Right atrium auricular region (tissue), 2 donors: ENCODE data around the gene PHKG2. TPM values are rescaled to one million over a fixed set of nuclear protein-coding genes. Genes with fewer than 3 reads are reported as not detected.

ENCODE experiments used
- DNase-seq: peaks from one replicate; pipeline ENCODE4 v3.0.0-alpha.2; 2019; ENCODE audit warnings: low spot score
- H3K27ac ChIP-seq, 2 donors: fragments of 200-600 bp; sonication (generic); 1 replicate in 1 of 2; 2 replicates in 1 of 2; pipeline ENCODE4 v1.5.1; 2016 to 2019
- H3K27me3 ChIP-seq, 2 donors: fragments of 200-600 bp; sonication (generic); one replicate each; pipeline versions ENCODE4 v1.5.1 to v1.6.0; 2017 to 2019
- H3K36me3 ChIP-seq: fragments of 200-600 bp; sonication (generic); one replicate; pipeline ENCODE4 v1.5.1; 2016
- H3K4me1 ChIP-seq, 2 donors: fragments of 200-600 bp; sonication (generic); one replicate each; pipeline versions ENCODE4 v1.5.1 to v1.6.0; 2017 to 2019
- H3K4me3 ChIP-seq, 2 donors: fragments of 200-600 bp; sonication (generic); 1 replicate in 1 of 2; 2 replicates in 1 of 2; pipeline ENCODE4 v1.5.1; 2017 to 2019; ENCODE audit warnings: mild to moderate bottlenecking in 1 of 2, moderate library complexity in 1 of 2
- H3K9me3 ChIP-seq, 2 donors: fragments of 200-600 bp; sonication (generic); one replicate each; pipeline ENCODE4 v1.5.1; 2019
- CTCF ChIP-seq, 2 donors: fragments of 200-600 bp; sonication (generic); IDR thresholded peaks; one replicate each; pipeline ENCODE4 v1.5.1; 2019; ENCODE audit warnings: antibody characterized with exemption in 2 of 2
- total RNA-seq, 2 donors: library from RNA; depleted of rRNA; stranded (reverse); fragments of >200 nt; gene quantifications; one replicate each; pipeline ENCODE4 v1.1.0, GENCODE V29; 2016

PHKG2 gene
- total RNA-seq, 2 donors from 2014 or later, result 16.0 to 22.1 TPM

GRCh38 chr16:30766206-30766932, 18.1 kb downstream of the PHKG2 start:
- peaks cover 0 to 32% of the 10 kb centered on the region in 2 donors for H3K4me1 ChIP-seq
- DNase-seq, result no peak

DNA sequence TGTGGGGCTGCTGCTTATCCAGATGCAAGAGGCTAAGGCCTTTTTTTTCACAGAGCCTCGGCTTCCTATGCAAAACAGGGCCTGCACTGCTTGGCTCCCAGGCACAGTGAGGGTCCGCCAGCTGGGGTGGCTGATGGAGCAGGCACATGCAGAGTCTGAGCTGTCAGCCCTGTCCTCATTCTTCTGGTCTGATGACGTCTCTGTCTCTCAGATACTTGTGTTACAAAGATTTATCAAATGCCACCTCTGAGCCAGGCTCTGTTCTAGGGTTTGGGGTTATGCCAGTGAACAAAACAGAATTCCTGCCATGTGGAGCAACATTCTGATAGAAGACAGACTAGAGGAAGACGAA, 18.7 kb downstream of the PHKG2 start:
- no peak for TF ChIP-seq CTCF (IDR thresholded peaks at IDR 0.05)
- H3K4me3 ChIP-seq, result no peak overlapping the region
- H3K36me3 ChIP-seq, result peaks cover 86% of the 10 kb centered on the region

More at GRCh38 chr16:30766206-30766932, 18.1 kb downstream of the PHKG2 start:
- Histone ChIP-seq H3K9me3 (no peaks in the 10 kb centered on the region), H3K27ac (peak overlapping the region; percentile 67 to 72), H3K4me3 (no peak overlapping the region), H3K27me3 (no peaks in the 10 kb centered on the region), H3K36me3 (peaks cover 80% of the 10 kb centered on the region)
- no peak for TF ChIP-seq CTCF (IDR thresholded peaks at IDR 0.05)

GRCh38 chr16:30767767-30768465, 19.7 kb downstream of the PHKG2 start:
- peaks cover 96% of the 10 kb centered on the region for H3K36me3 ChIP-seq
- peak overlapping the region; percentile 16 to 72 for H3K27ac ChIP-seq
- no peaks in the 10 kb centered on the region for H3K27me3 ChIP-seq
- H3K4me1 ChIP-seq, result peaks cover 0 to 24% of the 10 kb centered on the region in 2 donors
- no peak overlapping the region for H3K4me3 ChIP-seq
- no peak for DNase-seq
- TF ChIP-seq CTCF (IDR thresholded peaks at IDR 0.05), result no peak
- H3K9me3 ChIP-seq, result no peaks in the 10 kb centered on the region

More for the DNA sequence above, 18.7 kb downstream of the PHKG2 start:
- Histone ChIP-seq H3K4me1 (peaks cover 0 to 28% of the 10 kb centered on the region in 2 donors), H3K27ac (peak overlapping the region; percentile 67 to 72), H3K9me3 (no peaks in the 10 kb centered on the region), H3K27me3 (no peaks in the 10 kb centered on the region)
- no peak for DNase-seq

DNA sequence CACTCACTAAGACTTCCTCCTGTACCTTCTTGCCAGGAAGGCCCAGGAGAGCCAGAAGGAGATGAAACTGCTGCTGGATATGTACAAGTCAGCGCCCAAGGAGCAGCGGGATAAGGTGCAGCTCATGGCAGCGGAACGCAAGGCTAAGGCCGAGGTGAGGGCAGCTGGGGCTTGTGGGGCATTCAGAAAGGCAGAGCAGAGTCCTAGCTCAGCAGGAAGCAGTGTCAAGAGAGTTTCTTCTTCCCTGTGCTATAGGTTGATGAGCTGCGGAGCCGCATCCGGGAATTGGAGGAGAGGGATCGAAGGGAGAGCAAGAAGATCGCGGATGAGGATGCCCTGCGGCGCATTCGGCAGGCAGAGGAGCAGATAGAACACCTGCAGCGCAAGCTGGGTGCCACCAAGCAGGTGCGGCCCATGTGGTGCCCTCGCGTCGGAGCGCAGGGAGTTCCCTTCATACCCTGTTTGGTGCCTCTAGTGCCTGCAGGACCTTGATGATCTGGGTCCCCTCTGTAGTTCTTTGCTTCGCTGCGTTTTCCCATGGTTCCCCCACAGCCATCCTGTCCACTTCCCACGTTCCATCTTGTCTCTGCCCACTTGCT, 20.5 kb downstream of the PHKG2 start:
- Histone ChIP-seq H3K4me1 (peaks cover 0 to 17% of the 10 kb centered on the region in 2 donors), H3K27me3 (no peaks in the 10 kb centered on the region), H3K4me3 (no peak overlapping the region), H3K36me3 (peaks cover 98% of the 10 kb centered on the region), H3K27ac (no peak overlapping the region), H3K9me3 (no peaks in the 10 kb centered on the region)
- no peak for TF ChIP-seq CTCF (IDR thresholded peaks at IDR 0.05)
- DNase-seq, result no peak

DNA sequence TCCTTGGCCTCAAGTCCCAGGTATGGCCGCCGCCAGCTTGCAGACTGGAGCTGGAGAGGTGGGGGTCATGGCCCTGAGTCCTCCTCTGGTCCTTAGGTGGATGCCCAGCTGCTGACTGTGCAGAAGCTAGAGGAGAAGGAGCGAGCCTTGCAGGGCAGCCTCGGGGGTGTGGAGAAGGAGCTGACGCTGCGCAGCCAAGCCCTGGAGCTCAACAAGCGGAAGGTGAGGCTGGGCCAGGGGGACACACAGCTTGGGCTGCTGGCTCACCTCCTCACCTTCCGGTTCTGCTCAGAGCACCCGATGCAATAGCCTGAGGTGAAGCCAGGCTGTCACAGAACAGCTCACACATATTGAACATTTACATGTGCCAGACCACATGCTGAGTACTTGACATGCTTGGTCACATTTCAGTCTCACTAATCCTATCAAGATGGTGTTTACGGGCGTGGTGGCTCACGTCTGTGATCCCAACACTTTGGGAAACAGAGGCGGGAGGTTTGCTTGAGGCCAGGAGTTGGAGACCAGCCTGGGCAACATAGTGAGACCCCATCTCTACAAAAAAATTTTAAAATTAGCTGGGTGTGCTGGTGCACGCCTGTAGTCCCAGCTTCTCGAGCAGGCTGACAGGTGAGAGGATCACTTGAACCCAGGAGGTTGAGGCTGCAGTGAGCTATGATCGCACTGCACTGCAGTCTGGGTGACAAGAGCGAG, 21.3 kb downstream of the PHKG2 start:
- Histone ChIP-seq H3K27ac (no peak overlapping the region), H3K36me3 (peaks cover 96% of the 10 kb centered on the region), H3K27me3 (no peaks in the 10 kb centered on the region), H3K4me3 (no peak overlapping the region), H3K4me1 (peaks cover 0 to 17% of the 10 kb centered on the region in 2 donors), H3K9me3 (no peaks in the 10 kb centered on the region)
- no peak for DNase-seq
- TF ChIP-seq CTCF (IDR thresholded peaks at IDR 0.05), result no peak
